ENCODE measurements around the gene JTB. TPM values are rescaled to one million over a fixed set of nuclear protein-coding genes. Genes with fewer than 3 reads are reported as not detected.

JTB gene
- total and polyA plus RNA-seq, 2 of the 4 experiments (the other 2 are of a cell fraction) = 123 to 138 TPM

- BruUV-seq (replicated peaks) = no TSS peak
- H2AK9ac ChIP-seq (replicated peaks; ENCODE audit: low read depth, low read length, poor library complexity) = peak overlapping the region; percentile 3
- H3K23ac ChIP-seq (ENCODE audit: low read depth, low read length) = no peak overlapping the region
- H4K91ac ChIP-seq (ENCODE audit: insufficient read depth, low read depth, low read length) = no peak overlapping the region
- dilution Hi-C loops (cut with HindIII; ENCODE audit: low sequenced_read_pairs, unreplicated experiment) = no loop called here
- POLR2A ChIA-PET (ENCODE audit: unreplicated experiment) = interaction anchor here (1.3 kb wide), 1 partner anchor 31 kb away, joined by 3 read pairs; the partner anchor contains the start of gene RPS27
- H4K20me1 ChIP-seq (ENCODE audit: insufficient read depth, low read length) = peaks cover 37% of the 10 kb centered on the region
- no peak overlapping the region for H3K14ac ChIP-seq (replicated peaks; ENCODE audit: low read depth, low read length)
- no peak overlapping the region for H3K4ac ChIP-seq (ENCODE audit: low read depth, low read length)
- no peak overlapping the region; the same call in 1 of the 2 replicates for H3K4me2 ChIP-seq (ENCODE audit: low read depth, low read length)
- no peak overlapping the region for H4K5ac ChIP-seq (ENCODE audit: low read depth, low read length)
- peaks cover 14 to 77% of the 10 kb centered on the region in 2 experiments for H3K79me1 ChIP-seq (ENCODE audit: low read depth in 1 of 2, low read length in 2 of 2)
- intact Hi-C loops (cut with micrococcal nuclease) = no loop called here
- ATAC-seq (ENCODE audit: low read depth) (no peak), DNase-seq (no peak)
- H2BK15ac ChIP-seq (ENCODE audit: low read depth, low read length) = no peak overlapping the region
- H2AFZ ChIP-seq (replicated peaks; ENCODE audit: low read length, poor library complexity) = no peak overlapping the region
- peaks cover 18% of the 10 kb centered on the region for H3K4me1 ChIP-seq (ENCODE audit: control insufficient read depth, insufficient read depth, low read length)
- in situ Hi-C loops (cut with MboI; ENCODE audit: low sequenced_read_pairs) = loop anchor here (25.0 kb wide), 1 partner anchor 422 kb away; the partner anchor contains the start of genes S100A3, S100A4, S100A5 and S100A6
- 50% methylated on average over 1 of the region's 3 CpGs; no CpG with 5 or more reads in 1 of the 2 experiments for WGBS, 2 experiments (ENCODE audit: extremely low coverage in 2 of 2, insufficient read length in 1 of 2)
- peaks cover 24% of the 10 kb centered on the region for H3K9me1 ChIP-seq (ENCODE audit: insufficient read depth, low read length)
- no peak overlapping the region for H3K56ac ChIP-seq (ENCODE audit: extremely low read depth, insufficient read depth, low read length)
- peaks cover 16% of the 10 kb centered on the region; the same call in 1 of the 2 replicates for H3K36me3 ChIP-seq (ENCODE audit: control insufficient read depth, insufficient read depth, low read length)
- no peaks in the 10 kb centered on the region for H3K9me3 ChIP-seq (ENCODE audit: control insufficient read depth, insufficient read depth, low read length)
- H3K27ac ChIP-seq (ENCODE audit: insufficient read depth, low read length) = no peak overlapping the region; the same call in 1 of the 2 replicates
- H3K27me3 ChIP-seq (ENCODE audit: control insufficient read depth, insufficient read depth, low read length) = no peaks in the 10 kb centered on the region
- H3K4me3 ChIP-seq (ENCODE audit: insufficient read depth, low read depth, low read length) = no peak overlapping the region
- H4K8ac ChIP-seq (ENCODE audit: low read depth in 2 of 2, low read length in 2 of 2) = no peak overlapping the region
- TF ChIP-seq NFE2L2 (IDR thresholded peaks at IDR 0.05; ENCODE audit: low read depth, low read length) (no peak), MXI1 (IDR thresholded peaks at IDR 0.05; ENCODE audit: borderline replicate concordance, low read depth, low read length) (no peak), CEBPB (IDR thresholded peaks at IDR 0.05; ENCODE audit: low read depth, low read length) (no peak), POLR2A (IDR thresholded peaks at IDR 0.05; ENCODE audit: low read depth, low read length) (no peak), RFX5 (IDR thresholded peaks at IDR 0.05; ENCODE audit: low read depth, low read length) (no peak), MAZ (IDR thresholded peaks at IDR 0.05; ENCODE audit: borderline replicate concordance, low read depth, low read length) (no peak), ELK1 (IDR thresholded peaks at IDR 0.05; ENCODE audit: borderline replicate concordance, low read depth, low read length) (no peak), CTCF (conservative IDR thresholded peaks at IDR 0.05; ENCODE audit: low read depth, low read length) (no peak), FOS (IDR thresholded peaks at IDR 0.05; ENCODE audit: low read depth, low read length) (no peak), RAD21 (IDR thresholded peaks at IDR 0.05; ENCODE audit: low read length) (no peak)
- H3K9ac ChIP-seq (ENCODE audit: low read depth, low read length) = no peak overlapping the region
- no peak overlapping the region for H2BK5ac ChIP-seq (ENCODE audit: low read depth, low read length, poor library complexity, severe bottlenecking)
- no peak overlapping the region for H3K18ac ChIP-seq (ENCODE audit: low read depth, low read length)
- CTCF ChIA-PET = interaction anchor here (1.0 kb wide), 1 partner anchor 8 kb away, joined by 3 read pairs; the partner anchor contains the start of gene CREB3L4
- no peak overlapping the region for H2BK120ac ChIP-seq (ENCODE audit: low read depth, low read length)
- no peak overlapping the region for H2AK5ac ChIP-seq (ENCODE audit: low read depth, low read length)
- H2BK20ac ChIP-seq (ENCODE audit: low read depth, low read length) = no peak overlapping the region
These were observed 18.0 kb downstream of the JTB start for GRCh38 chr1:153959454-153959853.
